Measurements from ENCODE around the gene PES1. TPM values are rescaled to one million over a fixed set of nuclear protein-coding genes. Genes with fewer than 3 reads are reported as not detected.
"Not testable (repeated sequence)": the region's sequence is repeated elsewhere in the genome, so short reads cannot be mapped to it uniquely, and the experiment has no call there.

Gene PES1
- total RNA-seq, 4 donors from 2014 or later: 56.3 to 72.0 (median 65.8) TPM

GRCh38 chr22:30541961-30542810 lies 49.5 kb downstream of the PES1 start:
- intact Hi-C loops (cut with DNase I; ENCODE audit: low total_unique reads) (no loop called here), in situ Hi-C loops (cut with MboI; ENCODE audit: low sequenced_read_pairs in 4 of 4) (no loop called here)
- TF ChIP-seq POLR2A (IDR thresholded peaks at IDR 0.05): no peak
- TF ChIP-seq, protein P1, sequence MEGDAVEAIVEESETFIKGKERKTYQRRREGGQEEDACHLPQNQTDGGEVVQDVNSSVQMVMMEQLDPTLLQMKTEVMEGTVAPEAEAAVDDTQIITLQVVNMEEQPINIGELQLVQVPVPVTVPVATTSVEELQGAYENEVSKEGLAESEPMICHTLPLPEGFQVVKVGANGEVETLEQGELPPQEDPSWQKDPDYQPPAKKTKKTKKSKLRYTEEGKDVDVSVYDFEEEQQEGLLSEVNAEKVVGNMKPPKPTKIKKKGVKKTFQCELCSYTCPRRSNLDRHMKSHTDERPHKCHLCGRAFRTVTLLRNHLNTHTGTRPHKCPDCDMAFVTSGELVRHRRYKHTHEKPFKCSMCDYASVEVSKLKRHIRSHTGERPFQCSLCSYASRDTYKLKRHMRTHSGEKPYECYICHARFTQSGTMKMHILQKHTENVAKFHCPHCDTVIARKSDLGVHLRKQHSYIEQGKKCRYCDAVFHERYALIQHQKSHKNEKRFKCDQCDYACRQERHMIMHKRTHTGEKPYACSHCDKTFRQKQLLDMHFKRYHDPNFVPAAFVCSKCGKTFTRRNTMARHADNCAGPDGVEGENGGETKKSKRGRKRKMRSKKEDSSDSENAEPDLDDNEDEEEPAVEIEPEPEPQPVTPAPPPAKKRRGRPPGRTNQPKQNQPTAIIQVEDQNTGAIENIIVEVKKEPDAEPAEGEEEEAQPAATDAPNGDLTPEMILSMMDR (IDR thresholded peaks at IDR 0.05 in 4 of 5, conservative IDR thresholded peaks at IDR 0.05 in 1 of 5): no peak
- H3K36me3 ChIP-seq: no peaks in the 10 kb centered on the region
- H3K4me3 ChIP-seq: peak overlapping the region; percentile 24 to 49 (median 41)
- H3K9me3 ChIP-seq: no peaks in the 10 kb centered on the region
- H3K27me3 ChIP-seq: peaks cover 25% of the 10 kb centered on the region in 3 donors
- H3K4me1 ChIP-seq: no peaks in the 10 kb centered on the region
- no peak overlapping the region for H3K27ac ChIP-seq
- DNase-seq (no peak), ATAC-seq (no peak)

GRCh38 chr22:30541511-30541910 lies 50.2 kb downstream of the PES1 start:
- H3K4me3 ChIP-seq; intact Hi-C loops (cut with DNase I; ENCODE audit: low total_unique reads): not testable (repeated sequence)
- peaks cover 25% of the 10 kb centered on the region in 3 donors for H3K27me3 ChIP-seq

GRCh38 chr22:30539368-30539767 lies 52.3 kb downstream of the PES1 start:
- TF ChIP-seq, protein P1 (IDR thresholded peaks at IDR 0.05 in 4 of 5, conservative IDR thresholded peaks at IDR 0.05 in 1 of 5): no peak
- no peak for TF ChIP-seq POLR2A (IDR thresholded peaks at IDR 0.05)
- no peak for DNase-seq
- in situ Hi-C loops (cut with MboI; ENCODE audit: low sequenced_read_pairs in 4 of 4) (no loop called here), intact Hi-C loops (cut with DNase I; ENCODE audit: low total_unique reads) (no loop called here)
- no peaks in the 10 kb centered on the region for H3K36me3 ChIP-seq
- no peak overlapping the region for H3K4me3 ChIP-seq
- no peaks in the 10 kb centered on the region for H3K4me1 ChIP-seq
- ATAC-seq: no peak
- H3K9me3 ChIP-seq: no peaks in the 10 kb centered on the region
- no peak overlapping the region for H3K27ac ChIP-seq
- peaks cover 25% of the 10 kb centered on the region in 3 donors for H3K27me3 ChIP-seq

More at GRCh38 chr22:30541511-30541910, 50.2 kb downstream of the PES1 start:
- in situ Hi-C loops (cut with MboI; ENCODE audit: low sequenced_read_pairs in 4 of 4); H3K27ac ChIP-seq; H3K4me1 ChIP-seq; DNase-seq; H3K36me3 ChIP-seq; H3K9me3 ChIP-seq; ATAC-seq: not testable (repeated sequence)

DNA sequence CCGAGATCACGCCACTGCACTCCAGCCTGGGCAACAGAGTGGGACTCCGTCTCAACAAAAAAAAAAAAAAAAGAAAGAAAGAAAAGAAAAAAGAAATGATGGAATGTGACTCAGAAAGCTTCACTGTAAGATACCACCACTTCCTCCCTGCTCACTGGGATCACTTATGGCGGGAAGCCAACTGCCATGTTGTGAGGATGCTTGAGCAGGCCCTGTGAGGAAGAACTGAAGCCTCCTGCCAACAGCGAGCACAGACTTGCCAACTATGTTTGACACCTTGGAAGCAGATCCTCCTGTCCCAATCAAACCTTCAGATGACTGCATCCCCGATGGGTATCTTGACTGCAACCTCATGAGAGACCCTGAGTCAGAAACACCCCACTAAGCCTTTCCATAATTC lies 53.4 kb downstream of the PES1 start:
- Histone ChIP-seq H3K27me3 (peaks cover 15 to 19% (median 17%) of the 10 kb centered on the region in 3 donors), H3K4me3 (no peak overlapping the region), H3K27ac (no peak overlapping the region), H3K9me3 (no peaks in the 10 kb centered on the region), H3K4me1 (no peaks in the 10 kb centered on the region), H3K36me3 (no peaks in the 10 kb centered on the region)
- intact Hi-C loops (cut with DNase I; ENCODE audit: low total_unique reads): no loop called here
- no peak for ATAC-seq
- in situ Hi-C loops (cut with MboI; ENCODE audit: low sequenced_read_pairs in 4 of 4): no loop called here
- DNase-seq: no peak
- TF ChIP-seq POLR2A (IDR thresholded peaks at IDR 0.05): no peak
- TF ChIP-seq, protein P1 (IDR thresholded peaks at IDR 0.05 in 4 of 5, conservative IDR thresholded peaks at IDR 0.05 in 1 of 5): no peak

GRCh38 chr22:30537083-30537731 lies 54.5 kb downstream of the PES1 start:
- intact Hi-C loops (cut with DNase I; ENCODE audit: low total_unique reads) (no loop called here), in situ Hi-C loops (cut with MboI; ENCODE audit: low sequenced_read_pairs in 4 of 4) (no loop called here)
- DNase-seq (no peak), ATAC-seq (no peak)
- Histone ChIP-seq H3K36me3 (no peaks in the 10 kb centered on the region), H3K9me3 (no peaks in the 10 kb centered on the region), H3K27me3 (peaks cover 8 to 9% (median 8%) of the 10 kb centered on the region in 3 donors), H3K4me3 (no peak overlapping the region), H3K4me1 (no peaks in the 10 kb centered on the region), H3K27ac (no peak overlapping the region)
- no peak for TF ChIP-seq POLR2A (IDR thresholded peaks at IDR 0.05)
- TF ChIP-seq, protein P1 (IDR thresholded peaks at IDR 0.05 in 4 of 5, conservative IDR thresholded peaks at IDR 0.05 in 1 of 5): no peak
